ENCODE results near the gene HOXA1. TPM values are rescaled to one million over a fixed set of nuclear protein-coding genes. Genes with fewer than 3 reads are reported as not detected.

The HOXA1 gene
- total RNA-seq, result 0.77 TPM
- long read RNA-seq, partial matches to known transcripts, result 0 of 2 reads
- long read RNA-seq, other reads (novel, unspliced or antisense), result 0 of 2 reads

- H3K9me3 ChIP-seq, result no peaks in the 10 kb centered on the region
- peaks cover 16% of the 10 kb centered on the region for H3K36me3 ChIP-seq
- H3K4me3 ChIP-seq, result peak within 1 kb of the TSS; percentile 90
- ATAC-seq (peak; percentile 87 to 89), DNase-seq (peak; percentile 86)
- peaks cover 40% of the 10 kb centered on the region for H3K4me1 ChIP-seq
- TF ChIP-seq CTCF (IDR thresholded peaks at IDR 0.05), result no peak
- intact Hi-C loops (cut with DNase I), result no loop called here
- H3K27me3 ChIP-seq (ENCODE audit: low read depth), result peaks cover 38% of the 10 kb centered on the region
- H3K27ac ChIP-seq, result peak within 1 kb of the TSS; percentile 94
Measured at GRCh38 chr7:27095897-27096767, at the start of gene HOXA1. TSS of gene HOXA1 (minus strand) at chr7:27096000. CDS start at chr7:27095912, 88 bp downstream.

- Histone ChIP-seq H3K9me3 (no peaks in the 10 kb centered on the region), H3K36me3 (no peaks in the 10 kb centered on the region), H3K4me3 (peak overlapping the region; percentile 70), H3K27me3 (ENCODE audit: low read depth) (peaks cover 78% of the 10 kb centered on the region), H3K27ac (peak overlapping the region; percentile 89), H3K4me1 (peaks cover 26% of the 10 kb centered on the region)
- no peak for DNase-seq
- intact Hi-C loops (cut with DNase I), result no loop called here
- ATAC-seq, result no peak
- no peak for TF ChIP-seq CTCF (IDR thresholded peaks at IDR 0.05)
Measured at GRCh38 chr7:27145165-27145913, 49.5 kb upstream of the HOXA1 start.

- intact Hi-C loops (cut with DNase I), result loop anchor here (5.0 kb wide), 1 partner anchor 287 kb away; no protein-coding TSS in a partner anchor
- no peak for TF ChIP-seq CTCF (IDR thresholded peaks at IDR 0.05)
- H3K36me3 ChIP-seq, result no peaks in the 10 kb centered on the region
- peak overlapping the region; percentile 70 for H3K4me3 ChIP-seq
- H3K4me1 ChIP-seq, result peaks cover 21% of the 10 kb centered on the region
- peaks cover 72% of the 10 kb centered on the region for H3K27me3 ChIP-seq (ENCODE audit: low read depth)
- H3K9me3 ChIP-seq, result no peaks in the 10 kb centered on the region
- DNase-seq (no peak), ATAC-seq (no peak)
- H3K27ac ChIP-seq, result peak overlapping the region; percentile 89
Measured at GRCh38 chr7:27144781-27145164, 49.0 kb upstream of the HOXA1 start.

- TF ChIP-seq CTCF (IDR thresholded peaks at IDR 0.05), result no peak
- DNase-seq (no peak), ATAC-seq (no peak)
- Histone ChIP-seq H3K27ac (peak overlapping the region; percentile 89), H3K27me3 (ENCODE audit: low read depth) (peaks cover 73% of the 10 kb centered on the region), H3K4me1 (peaks cover 21% of the 10 kb centered on the region), H3K36me3 (no peaks in the 10 kb centered on the region), H3K4me3 (peak overlapping the region; percentile 70), H3K9me3 (no peaks in the 10 kb centered on the region)
- intact Hi-C loops (cut with DNase I), result loop anchor here (5.0 kb wide), 1 partner anchor 287 kb away; no protein-coding TSS in a partner anchor
Measured at GRCh38 chr7:27143950-27144780, 48.4 kb upstream of the HOXA1 start.
